GM10847 (cell line): Measurements from ENCODE around the gene JDP2.

Experiments
- POLR2A ChIP-seq: IDR thresholded peaks from 2 replicates; pipeline ENCODE4 v1.6.1; 2011; ENCODE audit not compliant: insufficient read length; ENCODE audit errors: extremely low read depth

JDP2 gene

GRCh38 chr14:75470238-75470797, 42.5 kb downstream of the JDP2 start:
- TF ChIP-seq POLR2A = no peak

- TF ChIP-seq POLR2A = no peak
Observed at GRCh38 chr14:75471059-75471458, 43.2 kb downstream of the JDP2 start.

DNA sequence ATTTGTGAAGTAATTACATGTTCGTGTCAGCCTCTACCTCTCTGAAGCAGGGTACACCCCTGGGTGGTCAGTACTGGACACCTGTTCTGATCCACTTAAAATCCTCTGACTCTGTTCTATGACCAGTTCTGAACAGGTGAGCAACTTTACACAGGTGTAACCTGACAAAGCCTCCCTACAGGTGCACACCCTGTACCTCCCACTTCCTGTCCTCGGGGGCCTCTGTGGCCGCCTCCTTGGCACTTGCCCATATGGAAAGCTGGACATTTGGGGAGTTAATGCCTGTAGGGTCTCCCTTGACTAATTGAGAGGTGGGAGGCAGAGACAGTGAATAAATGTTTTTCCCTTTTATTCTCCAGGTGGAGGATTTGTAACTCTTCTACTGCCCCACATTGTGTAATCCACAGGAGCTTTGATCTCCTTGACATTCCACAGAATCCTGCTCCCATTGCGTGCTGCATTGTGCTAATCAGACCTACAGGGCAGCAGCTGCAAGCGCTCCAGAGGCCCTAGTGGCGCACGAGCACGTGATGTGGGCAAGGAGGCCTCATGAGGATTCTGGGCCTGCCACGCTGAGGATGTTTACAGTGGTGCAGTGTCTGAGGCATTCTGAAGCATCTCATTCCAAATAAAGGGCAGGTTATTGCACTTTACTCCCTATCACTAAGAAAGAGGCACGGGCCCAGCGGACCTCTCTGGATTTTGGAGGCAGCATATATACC, 48.6 kb downstream of the JDP2 start:
- no peak for TF ChIP-seq POLR2A

DNA sequence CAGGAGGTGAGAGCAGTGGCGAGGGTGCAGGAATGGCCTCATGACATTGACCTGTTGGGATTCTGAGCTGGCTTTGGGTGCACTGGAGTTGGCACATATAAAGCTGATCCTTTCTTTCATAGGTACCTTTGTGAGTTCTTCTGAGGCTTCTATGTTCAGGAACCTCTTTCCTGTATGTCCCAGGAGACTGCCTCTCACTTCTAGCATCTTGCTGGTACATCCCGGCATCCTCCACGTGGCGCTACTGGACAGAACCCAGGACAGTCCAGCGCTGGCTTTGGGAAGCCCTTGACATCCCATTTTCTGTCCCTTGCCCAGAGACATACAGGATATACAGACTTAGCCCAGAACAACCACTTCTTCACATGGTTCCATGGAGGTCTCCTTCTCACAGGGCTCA, 50.1 kb downstream of the JDP2 start:
- no peak for TF ChIP-seq POLR2A

- TF ChIP-seq POLR2A = no peak
Observed at GRCh38 chr14:75479770-75480600, 52.2 kb downstream of the JDP2 start.

DNA sequence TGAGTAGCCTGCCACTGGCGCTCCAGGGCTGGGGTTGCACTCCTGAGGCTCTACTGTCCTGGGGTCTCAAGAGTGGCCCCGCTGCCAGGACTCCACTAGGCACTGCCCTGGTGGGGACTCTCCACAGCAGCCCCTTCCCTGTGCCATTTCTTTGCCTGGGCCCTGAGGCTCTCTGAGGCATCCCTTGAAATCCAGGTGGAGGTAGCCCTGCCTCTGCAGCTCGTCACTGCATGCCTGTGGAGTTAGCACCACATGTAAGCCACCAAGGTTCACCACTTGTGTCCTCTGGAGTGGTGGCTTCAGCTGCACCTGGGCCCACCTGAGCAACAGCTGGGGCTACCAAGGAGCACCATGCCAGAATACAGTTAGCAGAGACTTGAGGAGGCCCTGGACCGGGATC, 54.5 kb downstream of the JDP2 start:
- TF ChIP-seq POLR2A = no peak

GRCh38 chr14:75484711-75485429, 57.0 kb downstream of the JDP2 start:
- no peak for TF ChIP-seq POLR2A

- no peak for TF ChIP-seq POLR2A
Observed at GRCh38 chr14:75486318-75486717, 58.5 kb downstream of the JDP2 start.

DNA sequence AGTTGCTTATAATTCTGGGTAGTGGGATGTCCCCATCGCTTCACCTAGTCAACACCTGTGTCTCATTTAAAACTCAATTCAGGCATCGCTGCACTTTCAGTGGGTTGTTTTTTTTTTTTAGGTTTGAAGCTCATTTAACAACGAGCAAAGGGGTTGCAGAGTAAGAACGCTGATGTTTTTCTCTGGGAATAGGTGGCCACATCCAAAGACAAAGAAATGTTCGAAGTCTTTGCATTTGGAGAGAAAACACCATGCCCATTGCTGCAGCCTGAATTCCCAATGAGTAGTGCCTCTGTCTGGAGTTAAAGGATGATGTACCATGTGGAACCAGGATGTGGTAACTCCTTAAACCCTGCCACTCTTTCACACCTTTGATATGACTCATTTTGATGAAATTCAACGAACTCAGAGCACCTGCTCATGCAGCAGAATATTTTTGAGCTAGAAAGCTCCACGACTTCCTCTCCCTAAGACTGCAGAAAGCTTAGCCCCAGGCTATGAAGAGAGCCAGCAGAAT, 59.4 kb downstream of the JDP2 start:
- no peak for TF ChIP-seq POLR2A

- TF ChIP-seq POLR2A = no peak
Observed at GRCh38 chr14:75489480-75489837, 61.6 kb downstream of the JDP2 start.

GRCh38 chr14:75491376-75491978, 63.7 kb downstream of the JDP2 start:
- no peak for TF ChIP-seq POLR2A

DNA sequence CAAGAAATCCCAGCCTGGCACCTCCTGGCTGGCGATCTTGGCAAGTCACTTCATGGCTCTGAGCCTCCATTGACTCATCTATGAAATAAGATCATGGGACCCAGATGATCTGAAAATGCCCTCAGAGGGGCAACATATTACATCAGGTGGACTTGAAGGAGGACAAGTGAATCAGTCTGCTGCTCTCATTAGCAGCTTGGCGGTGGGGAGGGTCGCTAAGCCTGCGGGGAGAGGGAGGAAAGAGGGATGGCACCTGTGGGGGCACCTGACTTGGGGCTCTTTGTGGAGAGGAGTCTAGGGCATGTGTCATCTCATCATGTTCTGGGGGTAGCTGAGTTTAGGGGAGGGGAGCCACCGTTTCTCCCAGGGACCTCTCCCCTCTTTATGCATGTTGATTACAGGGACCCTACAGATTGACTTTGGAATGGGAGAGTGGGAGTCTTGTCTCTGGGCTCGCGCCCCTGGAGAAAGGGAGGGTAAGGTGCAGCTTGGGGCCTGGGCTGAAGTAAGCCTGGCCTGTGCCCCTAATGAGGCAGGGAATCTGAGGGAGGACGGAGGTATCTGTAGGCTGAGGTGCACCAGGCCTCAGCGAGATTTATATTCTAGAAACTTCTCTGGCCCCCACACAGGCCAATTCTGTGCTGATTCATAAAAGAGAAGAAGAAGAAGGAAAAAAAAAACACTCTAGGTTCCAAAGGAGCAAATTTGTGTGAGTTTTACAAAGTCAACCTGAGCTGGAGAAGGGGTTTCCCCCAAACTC, 65.2 kb downstream of the JDP2 start:
- no peak for TF ChIP-seq POLR2A

- TF ChIP-seq POLR2A = no peak
Observed at GRCh38 chr14:75493592-75494087, 65.8 kb downstream of the JDP2 start.

DNA sequence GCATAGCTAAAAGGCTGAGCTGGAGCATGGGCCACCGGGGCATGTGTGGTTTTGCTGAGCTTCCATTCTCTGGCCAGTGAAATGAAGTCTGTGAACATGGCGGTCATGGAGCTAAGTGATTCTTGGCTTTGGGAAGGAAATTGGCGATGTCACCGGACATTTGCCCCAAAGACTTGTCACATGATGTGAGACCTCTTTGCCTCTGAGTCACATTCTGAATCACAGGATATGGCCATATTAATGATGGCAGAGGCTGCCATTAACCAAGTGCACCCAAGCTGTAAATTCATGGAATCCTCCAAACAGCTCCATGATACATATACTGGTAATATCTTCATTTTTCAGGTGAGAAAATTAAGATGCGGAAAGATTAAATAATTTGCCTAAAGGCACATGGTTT, 67.1 kb downstream of the JDP2 start:
- no peak for TF ChIP-seq POLR2A
